WTC11 (cell line): ENCODE results near the gene CYP4F22. TPM values are rescaled to one million over a fixed set of nuclear protein-coding genes. Genes with fewer than 3 reads are reported as not detected.
A peak's percentile ranks its signal among the peaks of the same experiment; 100 is the strongest.

Experiments
- ATAC-seq: fragments of 200-7000 bp; cut with Tn5 transposase; 2 replicates; pipeline ENCODE4 v1.10.0; 2021; ENCODE audit warnings: mild to moderate bottlenecking, moderate library complexity
- CTCF ChIA-PET: fragments of 300-600 bp; sonication (Branson Sonifier 250); formaldehyde crosslinking; loops from one replicate; lab custom pipeline; 2021; ENCODE audit warnings: antibody characterized with exemption; lab: Charles Lee
- POLR2A ChIA-PET: fragments of 350-600 bp; sonication (Branson Sonifier 250); formaldehyde crosslinking; loops from one replicate; lab custom pipeline; 2021; ENCODE audit warnings: antibody characterized with exemption; lab: Charles Lee
- DNase-seq: peaks from one replicate; pipeline ENCODE4 v3.0.0; 2021; ENCODE audit warnings: low spot score
- H3K27ac Mint-ChIP-seq: 2 replicates; pipeline ENCODE4 v1.8.0; 2021; ENCODE audit warnings: mixed read lengths
- H3K27me3 Mint-ChIP-seq: 2 replicates; pipeline ENCODE4 v1.8.0; 2021; ENCODE audit warnings: low read depth, mild to moderate bottlenecking, moderate library complexity, mixed read lengths
- H3K36me3 Mint-ChIP-seq: 2 replicates; pipeline ENCODE4 v1.8.0; 2021; ENCODE audit warnings: mixed read lengths
- H3K4me1 Mint-ChIP-seq: 2 replicates; pipeline ENCODE4 v1.8.0; 2022; ENCODE audit warnings: mixed read lengths
- H3K4me3 Mint-ChIP-seq: 2 replicates; pipeline ENCODE4 v1.8.0; 2021; ENCODE audit warnings: mild to moderate bottlenecking, moderate library complexity, mixed read lengths
- H3K9me3 Mint-ChIP-seq: 2 replicates; pipeline ENCODE4 v1.8.0; 2021; ENCODE audit warnings: mixed read lengths
- ARID4B ChIP-seq: sonication (generic); formaldehyde crosslinking; IDR thresholded peaks from 2 replicates; pipeline ENCODE4 v1.8.0; 2023; ENCODE audit warnings: missing genetic modification reagents, mild to moderate bottlenecking, borderline replicate concordance
- ELF4 ChIP-seq: sonication (generic); formaldehyde crosslinking; IDR thresholded peaks from 2 replicates; pipeline ENCODE4 v1.8.1; 2022; ENCODE audit warnings: low read depth, mild to moderate bottlenecking, moderate library complexity, missing genetic modification reagents
- FOXJ3 ChIP-seq: sonication (generic); formaldehyde crosslinking; IDR thresholded peaks from 2 replicates; pipeline ENCODE4 v1.9.0; 2021; ENCODE audit warnings: missing genetic modification reagents, mild to moderate bottlenecking, borderline replicate concordance
- FOXK1 ChIP-seq: sonication (generic); formaldehyde crosslinking; IDR thresholded peaks from 2 replicates; pipeline ENCODE4 v1.8.0; 2022; ENCODE audit warnings: mild to moderate bottlenecking, moderate library complexity, missing genetic modification reagents
- FOXP4 ChIP-seq: sonication (generic); formaldehyde crosslinking; IDR thresholded peaks from 2 replicates; pipeline ENCODE4 v1.8.0; 2022; ENCODE audit warnings: mild to moderate bottlenecking, missing genetic modification reagents
- MAX ChIP-seq: sonication (generic); formaldehyde crosslinking; IDR thresholded peaks from 2 replicates; pipeline ENCODE4 v1.8.0; 2022; ENCODE audit warnings: mild to moderate bottlenecking, missing genetic modification reagents
- NFYB ChIP-seq: sonication (generic); formaldehyde crosslinking; conservative IDR thresholded peaks from 2 replicates; pipeline ENCODE4 v1.8.0; 2022; ENCODE audit warnings: low read depth, missing genetic modification reagents
- NR2C2 ChIP-seq: sonication (generic); formaldehyde crosslinking; IDR thresholded peaks from 2 replicates; pipeline ENCODE4 v1.8.0; 2022; ENCODE audit warnings: mild to moderate bottlenecking, missing genetic modification reagents
- TCF7 ChIP-seq: sonication (generic); formaldehyde crosslinking; IDR thresholded peaks from 2 replicates; pipeline ENCODE4 v1.8.0; 2022; ENCODE audit warnings: mild to moderate bottlenecking, low read depth, missing genetic modification reagents, moderate library complexity
- TEAD1 ChIP-seq: sonication (generic); formaldehyde crosslinking; IDR thresholded peaks from 2 replicates; pipeline ENCODE4 v1.8.0; 2022; ENCODE audit warnings: mild to moderate bottlenecking, missing genetic modification reagents
- TP53 ChIP-seq: sonication (generic); formaldehyde crosslinking; IDR thresholded peaks from 2 replicates; pipeline ENCODE4 v1.8.1; 2023; ENCODE audit warnings: mild to moderate bottlenecking, missing genetic modification reagents
- total RNA-seq: library from RNA; stranded (reverse); gene quantifications from 3 replicates; pipeline ENCODE4 v1.2.3, GENCODE V29; 2021
- TF ChIP-seq, protein P1 (sequence below): sonication (generic); formaldehyde crosslinking; IDR thresholded peaks from 2 replicates; pipeline ENCODE4 v1.8.1; 2023; ENCODE audit warnings: mild to moderate bottlenecking, missing genetic modification reagents, moderate library complexity
- TF ChIP-seq, protein P2 (sequence below): sonication (generic); formaldehyde crosslinking; IDR thresholded peaks from 2 replicates; pipeline ENCODE4 v1.8.1; 2022; ENCODE audit warnings: mild to moderate bottlenecking, moderate library complexity, missing genetic modification reagents
- TF ChIP-seq, protein P3 (sequence below): sonication (generic); formaldehyde crosslinking; IDR thresholded peaks from 2 replicates; pipeline ENCODE4 v1.8.0; 2023; ENCODE audit warnings: missing genetic modification reagents
- TF ChIP-seq, protein P4 (sequence below): fragments of 250-450 bp; sonication (Bioruptor Pico); IDR thresholded peaks from 2 replicates; pipeline ENCODE4 v1.9.0; 2021; ENCODE audit warnings: mild to moderate bottlenecking, borderline replicate concordance

The CYP4F22 gene
- total RNA-seq, 1 experiment from 2014 or later, result 1.2 TPM

- TF ChIP-seq ARID4B (CRISPR knock-in tag) (no peak), FOXP4 (CRISPR knock-in tag) (no peak), TP53 (CRISPR knock-in tag) (no peak), ELF4 (CRISPR knock-in tag) (no peak)
These were observed 40.3 kb downstream of the CYP4F22 start (continued) for GRCh38 chr19:15548648-15549047.

GRCh38 chr19:15549581-15549980 lies 41.3 kb downstream of the CYP4F22 start:
- H3K4me3 Mint-ChIP-seq, result no peak overlapping the region
- POLR2A ChIA-PET, result no interaction called here
- DNase-seq (no peak), ATAC-seq (no peak)
- no peaks in the 10 kb centered on the region for H3K4me1 Mint-ChIP-seq
- H3K9me3 Mint-ChIP-seq, result 0 out of 2 replicates have a peak, but pooled peaks cover 4% of the 10 kb centered on the region
- H3K27me3 Mint-ChIP-seq, result peaks cover 56% of the 10 kb centered on the region
- H3K36me3 Mint-ChIP-seq, result no peaks in the 10 kb centered on the region
- no peak for TF ChIP-seq TEAD1
- TF ChIP-seq, protein P1, sequence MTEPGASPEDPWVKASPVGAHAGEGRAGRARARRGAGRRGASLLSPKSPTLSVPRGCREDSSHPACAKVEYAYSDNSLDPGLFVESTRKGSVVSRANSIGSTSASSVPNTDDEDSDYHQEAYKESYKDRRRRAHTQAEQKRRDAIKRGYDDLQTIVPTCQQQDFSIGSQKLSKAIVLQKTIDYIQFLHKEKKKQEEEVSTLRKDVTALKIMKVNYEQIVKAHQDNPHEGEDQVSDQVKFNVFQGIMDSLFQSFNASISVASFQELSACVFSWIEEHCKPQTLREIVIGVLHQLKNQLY, result no peak
- CTCF ChIA-PET, result interaction anchor here (0.5 to 3.5 kb wide), 2 partner anchors 72 to 130 kb away, joined by 3 to 36 read pairs; partner anchors contain the start of gene AKAP8L
- H3K27ac Mint-ChIP-seq, result no peak overlapping the region

DNA sequence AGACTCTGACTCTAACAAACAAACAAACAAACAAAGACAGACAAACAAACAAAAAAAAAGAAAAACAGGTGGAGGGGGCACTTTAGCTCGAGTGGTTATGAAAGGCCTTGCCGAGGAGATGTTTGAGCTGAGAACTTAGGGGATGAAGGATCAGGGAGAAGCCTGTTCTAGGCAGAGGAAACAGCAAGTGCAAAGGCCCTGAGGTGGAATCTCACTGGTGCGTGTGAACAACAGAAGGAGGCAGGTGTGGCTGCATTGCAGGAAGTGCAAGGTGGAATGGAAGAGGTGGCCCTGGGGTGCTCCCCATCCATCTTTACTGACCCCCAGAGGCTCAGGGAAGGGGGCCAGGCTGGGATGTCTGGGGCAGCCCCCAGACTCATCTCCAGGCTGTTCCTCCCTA lies 41.9 kb downstream of the CYP4F22 start:
- no peak overlapping the region for H3K27ac Mint-ChIP-seq
- no peak for ATAC-seq
- CTCF ChIA-PET, result interaction anchor here (1.2 to 3.5 kb wide), 7 partner anchors 10 to 449 kb away, joined by 3 to 36 read pairs (median 5); partner anchors contain the start of gene AKAP8L
- H3K4me1 Mint-ChIP-seq, result no peaks in the 10 kb centered on the region
- 0 out of 2 replicates have a peak, but pooled peaks cover 4% of the 10 kb centered on the region for H3K9me3 Mint-ChIP-seq
- POLR2A ChIA-PET, result no interaction called here
- no peak for DNase-seq
- H3K4me3 Mint-ChIP-seq, result no peak overlapping the region
- H3K27me3 Mint-ChIP-seq, result peaks cover 56% of the 10 kb centered on the region
- H3K36me3 Mint-ChIP-seq, result no peaks in the 10 kb centered on the region
- TF ChIP-seq, protein P2, sequence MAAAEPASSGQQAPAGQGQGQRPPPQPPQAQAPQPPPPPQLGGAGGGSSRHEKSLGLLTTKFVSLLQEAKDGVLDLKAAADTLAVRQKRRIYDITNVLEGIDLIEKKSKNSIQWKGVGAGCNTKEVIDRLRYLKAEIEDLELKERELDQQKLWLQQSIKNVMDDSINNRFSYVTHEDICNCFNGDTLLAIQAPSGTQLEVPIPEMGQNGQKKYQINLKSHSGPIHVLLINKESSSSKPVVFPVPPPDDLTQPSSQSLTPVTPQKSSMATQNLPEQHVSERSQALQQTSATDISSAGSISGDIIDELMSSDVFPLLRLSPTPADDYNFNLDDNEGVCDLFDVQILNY (CRISPR knock-in tag), result no peak
- no peak for TF ChIP-seq TCF7 (CRISPR knock-in tag)
- TF ChIP-seq NFYB, result no peak

DNA sequence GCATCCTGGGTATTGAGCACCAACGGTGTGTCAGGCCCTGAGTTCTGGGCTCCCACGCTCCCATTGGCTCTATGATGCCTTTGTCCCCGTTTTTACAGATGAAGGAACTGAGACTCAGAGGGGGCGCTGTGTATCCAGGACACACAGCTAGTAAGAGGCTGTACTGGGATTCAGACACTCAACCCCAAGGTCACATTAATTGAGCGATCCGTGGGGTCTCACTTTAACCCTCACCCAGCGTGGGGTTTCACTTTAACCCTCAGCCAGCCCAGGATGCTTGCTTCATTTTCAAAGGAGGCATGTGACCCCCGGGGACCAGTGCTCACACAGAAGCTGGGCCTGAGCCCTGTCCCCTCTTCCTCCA lies 42.6 kb downstream of the CYP4F22 start:
- DNase-seq, result peak; percentile 22
- Mint-ChIP-seq H3K36me3 (no peaks in the 10 kb centered on the region), H3K27me3 (peaks cover 58% of the 10 kb centered on the region), H3K27ac (no peak overlapping the region), H3K4me3 (peak overlapping the region; percentile 65), H3K9me3 (0 out of 2 replicates have a peak, but pooled peaks cover 4% of the 10 kb centered on the region), H3K4me1 (peaks cover 3% of the 10 kb centered on the region)
- ATAC-seq, result peak; percentile 6; the same call in 1 of the 2 replicates
- POLR2A ChIA-PET, result interaction anchor here (0.5 to 1.2 kb wide), 2 partner anchors 14 to 171 kb away, joined by 3 to 4 read pairs; partner anchors contain the start of gene AKAP8
- CTCF ChIA-PET, result interaction anchor here (0.6 to 3.5 kb wide), 19 partner anchors 10 to 459 kb away, joined by 3 to 36 read pairs (median 5); partner anchors contain the start of gene AKAP8L
- TF ChIP-seq NR2C2 (CRISPR knock-in tag) (no peak), FOXJ3 (CRISPR knock-in tag) (no peak), MAX (CRISPR knock-in tag) (no peak), FOXK1 (CRISPR knock-in tag) (no peak)
- TF ChIP-seq, protein P3, sequence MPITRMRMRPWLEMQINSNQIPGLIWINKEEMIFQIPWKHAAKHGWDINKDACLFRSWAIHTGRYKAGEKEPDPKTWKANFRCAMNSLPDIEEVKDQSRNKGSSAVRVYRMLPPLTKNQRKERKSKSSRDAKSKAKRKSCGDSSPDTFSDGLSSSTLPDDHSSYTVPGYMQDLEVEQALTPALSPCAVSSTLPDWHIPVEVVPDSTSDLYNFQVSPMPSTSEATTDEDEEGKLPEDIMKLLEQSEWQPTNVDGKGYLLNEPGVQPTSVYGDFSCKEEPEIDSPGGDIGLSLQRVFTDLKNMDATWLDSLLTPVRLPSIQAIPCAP (CRISPR knock-in tag), result no peak
- TF ChIP-seq, protein P4, sequence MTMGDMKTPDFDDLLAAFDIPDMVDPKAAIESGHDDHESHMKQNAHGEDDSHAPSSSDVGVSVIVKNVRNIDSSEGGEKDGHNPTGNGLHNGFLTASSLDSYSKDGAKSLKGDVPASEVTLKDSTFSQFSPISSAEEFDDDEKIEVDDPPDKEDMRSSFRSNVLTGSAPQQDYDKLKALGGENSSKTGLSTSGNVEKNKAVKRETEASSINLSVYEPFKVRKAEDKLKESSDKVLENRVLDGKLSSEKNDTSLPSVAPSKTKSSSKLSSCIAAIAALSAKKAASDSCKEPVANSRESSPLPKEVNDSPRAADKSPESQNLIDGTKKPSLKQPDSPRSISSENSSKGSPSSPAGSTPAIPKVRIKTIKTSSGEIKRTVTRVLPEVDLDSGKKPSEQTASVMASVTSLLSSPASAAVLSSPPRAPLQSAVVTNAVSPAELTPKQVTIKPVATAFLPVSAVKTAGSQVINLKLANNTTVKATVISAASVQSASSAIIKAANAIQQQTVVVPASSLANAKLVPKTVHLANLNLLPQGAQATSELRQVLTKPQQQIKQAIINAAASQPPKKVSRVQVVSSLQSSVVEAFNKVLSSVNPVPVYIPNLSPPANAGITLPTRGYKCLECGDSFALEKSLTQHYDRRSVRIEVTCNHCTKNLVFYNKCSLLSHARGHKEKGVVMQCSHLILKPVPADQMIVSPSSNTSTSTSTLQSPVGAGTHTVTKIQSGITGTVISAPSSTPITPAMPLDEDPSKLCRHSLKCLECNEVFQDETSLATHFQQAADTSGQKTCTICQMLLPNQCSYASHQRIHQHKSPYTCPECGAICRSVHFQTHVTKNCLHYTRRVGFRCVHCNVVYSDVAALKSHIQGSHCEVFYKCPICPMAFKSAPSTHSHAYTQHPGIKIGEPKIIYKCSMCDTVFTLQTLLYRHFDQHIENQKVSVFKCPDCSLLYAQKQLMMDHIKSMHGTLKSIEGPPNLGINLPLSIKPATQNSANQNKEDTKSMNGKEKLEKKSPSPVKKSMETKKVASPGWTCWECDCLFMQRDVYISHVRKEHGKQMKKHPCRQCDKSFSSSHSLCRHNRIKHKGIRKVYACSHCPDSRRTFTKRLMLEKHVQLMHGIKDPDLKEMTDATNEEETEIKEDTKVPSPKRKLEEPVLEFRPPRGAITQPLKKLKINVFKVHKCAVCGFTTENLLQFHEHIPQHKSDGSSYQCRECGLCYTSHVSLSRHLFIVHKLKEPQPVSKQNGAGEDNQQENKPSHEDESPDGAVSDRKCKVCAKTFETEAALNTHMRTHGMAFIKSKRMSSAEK (CRISPR knock-in tag), result no peak
